Daoy (cell line): ENCODE results near the gene FAM136A. TPM values are rescaled to one million over a fixed set of nuclear protein-coding genes. Genes with fewer than 3 reads are reported as not detected.
"Not testable (repeated sequence)": the region's sequence is repeated elsewhere in the genome, so short reads cannot be mapped to it uniquely, and the experiment has no call there.

Source experiments
- DNase-seq: peaks from one replicate; pipeline ENCODE4 v3.0.0-alpha.2; 2015; ENCODE audit warnings: low read depth
- total RNA-seq: library from RNA; depleted of rRNA; stranded (reverse); fragments of >200 nt; shearing (Covaris generic); gene quantifications from 2 replicates; pipeline ENCODE4 v1.2.3, GENCODE V29; 2014; rRNA removed

The FAM136A gene
- total RNA-seq, 1 experiment from 2014 or later, result 68.2 TPM

DNA sequence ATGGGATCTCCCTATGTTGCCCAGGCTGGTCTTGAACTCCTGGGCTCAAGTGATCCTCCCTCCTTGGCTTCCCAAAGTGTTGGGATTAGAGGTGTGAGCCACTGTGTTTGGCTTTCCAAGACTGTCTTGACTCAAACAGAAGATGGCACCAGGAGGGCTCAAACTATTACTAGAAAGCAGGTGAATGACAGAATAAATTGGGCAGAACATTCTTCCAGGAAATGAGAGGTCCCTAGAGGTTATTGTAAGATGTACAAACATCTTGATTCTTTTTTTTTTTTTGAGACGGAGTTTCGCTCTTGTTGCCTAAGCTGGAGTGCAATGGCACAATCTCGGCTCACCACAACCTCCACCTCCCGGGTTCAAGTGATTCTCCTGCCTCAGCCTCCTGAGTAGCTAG lies 4.0 kb downstream of the FAM136A start:
- not testable (repeated sequence) for DNase-seq

DNA sequence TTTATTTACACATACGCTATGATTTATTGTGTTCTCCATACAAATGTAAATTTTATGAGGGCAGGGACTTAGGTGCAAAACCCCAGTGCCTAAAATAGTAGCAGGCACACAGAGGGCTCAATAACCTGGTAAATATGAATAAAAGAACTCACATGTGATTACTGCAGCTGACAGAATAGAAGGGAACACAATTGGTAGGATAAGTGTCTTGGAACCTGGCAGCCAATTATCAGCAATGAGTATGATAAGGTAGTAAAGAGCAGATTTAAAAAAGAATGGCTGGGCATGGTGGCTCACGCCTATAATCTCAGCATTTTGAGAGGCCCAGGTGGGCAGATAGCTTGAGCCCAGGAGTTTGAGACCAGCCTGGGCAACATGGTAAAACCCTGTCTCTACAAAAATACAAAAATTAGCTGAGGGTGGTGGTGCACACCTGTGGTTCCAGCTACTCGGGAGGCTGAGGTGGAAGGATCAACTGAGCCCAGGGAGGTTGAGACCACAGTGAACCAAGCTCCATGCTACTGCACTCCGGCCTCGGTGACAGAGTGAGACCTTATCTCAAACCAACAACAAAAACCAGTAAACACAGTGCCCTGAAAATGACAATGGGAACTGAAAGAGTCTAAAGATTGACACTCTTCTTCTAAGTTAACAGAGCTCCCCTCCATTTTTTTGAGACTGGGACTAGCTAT lies 18.2 kb downstream of the FAM136A start:
- no peak for DNase-seq

DNA sequence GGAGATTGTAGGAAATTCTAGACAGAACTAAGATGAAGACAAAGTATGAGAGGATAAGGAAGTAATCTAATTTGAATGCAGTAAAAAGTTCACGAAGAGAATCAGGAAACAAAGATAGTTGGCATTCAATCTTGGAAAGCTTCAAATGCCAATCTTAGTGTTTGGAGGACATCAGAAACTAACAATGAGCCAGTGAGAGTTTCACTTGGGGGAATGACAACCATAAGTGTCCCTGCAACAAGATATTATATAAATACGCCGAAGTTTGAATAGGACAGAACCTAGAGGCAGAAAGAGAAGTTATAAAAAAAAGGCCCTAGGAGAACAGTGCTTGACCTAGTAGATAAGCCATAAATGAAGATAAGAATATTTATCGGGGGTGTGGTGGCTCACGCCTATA lies 19.4 kb downstream of the FAM136A start:
- no peak for DNase-seq

DNA sequence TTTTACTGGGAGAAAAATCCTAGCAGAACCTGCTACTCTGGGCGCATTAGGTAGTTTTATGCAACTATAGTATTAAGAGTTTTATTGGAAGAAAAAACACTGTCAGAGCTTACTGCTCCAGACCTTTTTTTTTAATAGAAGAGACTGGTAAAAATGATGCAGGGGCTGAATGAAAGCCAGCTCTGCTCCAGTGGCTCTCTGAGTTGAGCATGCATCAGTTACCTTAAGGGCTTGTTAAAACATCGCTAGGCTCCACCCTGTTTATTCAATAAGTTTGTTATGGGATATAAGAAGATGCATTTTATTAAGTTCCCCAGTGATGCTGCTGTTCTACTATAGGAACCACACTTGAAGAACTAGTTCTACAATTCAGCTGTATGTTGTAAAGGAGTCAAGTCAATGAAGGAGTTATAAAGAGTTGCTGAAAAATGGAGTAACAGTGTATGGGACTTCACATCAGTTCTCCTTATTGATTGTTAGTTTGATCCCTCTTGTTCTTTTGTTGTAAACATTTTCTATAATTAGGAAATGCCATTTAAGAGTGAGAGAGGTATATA lies 21.5 kb downstream of the FAM136A start:
- DNase-seq, result no peak

DNA sequence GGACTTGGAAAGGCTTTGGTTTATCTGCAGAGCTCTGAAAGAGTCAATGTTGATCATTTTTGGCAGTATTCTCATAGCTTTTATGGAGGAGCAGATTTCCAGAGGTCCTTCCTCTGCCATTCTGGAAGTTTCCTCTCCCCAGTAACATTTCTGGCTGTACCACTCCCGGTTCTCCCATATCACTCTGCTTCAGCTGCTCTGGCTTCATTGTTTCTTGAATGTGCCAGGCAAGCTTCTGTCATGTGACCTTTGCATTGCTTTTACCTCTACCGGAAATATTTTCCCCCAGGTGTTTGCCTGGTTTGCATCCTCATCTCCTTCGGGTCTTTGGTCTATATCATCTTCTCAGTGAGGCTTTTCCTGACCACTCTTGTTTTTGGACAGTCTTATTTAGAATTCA lies 31.5 kb downstream of the FAM136A start:
- DNase-seq, result no peak

DNA sequence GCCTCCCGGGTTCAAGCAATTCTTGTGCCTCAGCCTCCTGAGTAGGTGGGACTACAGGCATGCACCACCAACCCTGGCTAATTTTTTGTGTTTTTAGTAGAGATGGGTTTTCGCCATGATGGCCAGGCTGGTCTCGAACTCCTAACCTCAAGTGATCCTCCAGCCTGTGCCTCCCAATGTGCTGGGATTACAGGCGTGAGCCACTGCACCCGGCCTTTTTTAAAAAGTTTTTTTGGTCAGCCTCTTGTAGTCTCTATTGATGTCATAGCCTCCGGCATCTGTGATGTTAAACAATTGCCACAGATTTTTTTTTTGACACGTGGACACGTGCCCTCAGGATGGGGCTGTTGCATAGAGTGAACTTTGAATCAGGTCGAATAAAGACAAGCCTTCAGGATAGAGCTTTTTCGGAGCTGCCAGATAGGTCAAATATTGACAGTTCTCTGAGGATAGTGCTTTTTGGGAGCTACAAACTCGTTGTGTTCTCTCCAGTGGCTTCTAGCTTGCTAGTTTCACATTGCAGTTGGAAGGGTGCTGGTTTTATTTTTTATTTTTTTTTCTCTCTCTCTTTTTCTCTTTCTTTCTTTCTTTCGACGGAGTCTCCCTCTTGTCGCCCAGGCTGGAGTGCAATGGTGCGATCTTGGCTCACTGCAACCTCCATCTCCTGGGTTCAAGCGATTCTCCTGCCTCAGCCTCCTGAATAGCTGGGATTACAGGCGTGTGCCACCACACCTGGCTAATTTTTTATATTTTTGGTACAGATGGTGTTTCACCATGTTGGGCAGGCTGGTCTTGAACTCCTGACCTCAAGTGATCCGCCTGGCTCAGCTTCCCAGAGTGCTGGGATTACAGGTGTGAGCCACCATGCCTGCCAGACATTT lies 32.2 kb downstream of the FAM136A start:
- not testable (repeated sequence) for DNase-seq

DNA sequence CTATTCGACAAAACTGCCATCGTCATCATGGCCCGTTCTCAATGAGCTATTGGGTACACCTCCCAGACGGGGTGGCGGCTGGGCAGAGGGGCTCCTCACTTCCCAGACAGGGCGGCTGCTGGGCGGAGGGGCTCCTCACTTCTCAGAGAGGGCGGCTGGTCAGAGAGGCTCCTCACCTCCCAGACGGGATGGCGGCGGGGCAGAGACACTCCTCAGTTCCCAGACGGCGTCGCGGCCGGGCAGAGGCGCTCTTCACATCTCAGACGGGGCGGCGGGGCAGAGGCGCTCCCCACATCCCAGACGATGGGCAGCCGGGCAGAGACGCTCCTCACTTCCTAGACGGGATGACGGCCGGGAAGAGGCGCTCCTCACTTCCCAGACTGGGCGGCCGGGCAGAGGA lies 34.9 kb downstream of the FAM136A start:
- not testable (repeated sequence) for DNase-seq

DNA sequence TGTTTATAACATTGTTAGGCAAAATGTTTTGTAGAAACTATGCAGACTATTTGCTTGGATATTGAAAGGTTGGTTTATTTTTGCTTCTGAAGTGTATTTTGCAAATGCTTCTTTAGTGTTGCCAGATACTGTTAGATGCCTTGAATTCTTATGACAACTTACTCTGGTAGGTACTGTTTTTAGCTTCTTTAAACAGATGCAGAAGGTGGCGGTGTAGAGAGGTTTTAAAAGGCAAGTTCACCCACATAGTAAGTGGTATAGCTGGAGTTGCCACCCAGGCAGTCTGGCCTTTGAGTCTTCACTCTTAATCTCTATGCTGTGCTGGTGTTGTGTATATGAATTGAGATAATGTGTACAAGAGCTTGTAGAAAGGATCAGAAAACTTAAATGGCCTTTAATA lies 40.4 kb downstream of the FAM136A start:
- DNase-seq, result no peak

DNA sequence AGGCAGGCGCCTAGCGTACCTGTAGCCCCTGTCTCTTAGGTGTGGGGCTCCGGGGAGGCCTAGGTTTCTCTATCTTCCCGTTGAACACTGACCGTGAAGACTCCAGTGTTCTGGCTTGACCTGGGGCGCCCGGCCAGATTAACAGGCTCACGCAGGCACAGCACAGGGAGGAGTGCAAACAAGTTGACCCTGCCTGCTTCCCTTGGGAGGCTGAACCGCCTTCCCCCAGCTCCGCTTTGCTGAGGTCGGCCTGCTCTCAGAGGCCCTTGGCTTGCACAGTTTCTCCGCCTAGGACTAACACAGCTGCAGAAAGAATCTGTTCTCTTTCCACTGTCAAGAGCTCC lies 43.4 kb downstream of the FAM136A start:
- DNase-seq, result peak; percentile 15

DNA sequence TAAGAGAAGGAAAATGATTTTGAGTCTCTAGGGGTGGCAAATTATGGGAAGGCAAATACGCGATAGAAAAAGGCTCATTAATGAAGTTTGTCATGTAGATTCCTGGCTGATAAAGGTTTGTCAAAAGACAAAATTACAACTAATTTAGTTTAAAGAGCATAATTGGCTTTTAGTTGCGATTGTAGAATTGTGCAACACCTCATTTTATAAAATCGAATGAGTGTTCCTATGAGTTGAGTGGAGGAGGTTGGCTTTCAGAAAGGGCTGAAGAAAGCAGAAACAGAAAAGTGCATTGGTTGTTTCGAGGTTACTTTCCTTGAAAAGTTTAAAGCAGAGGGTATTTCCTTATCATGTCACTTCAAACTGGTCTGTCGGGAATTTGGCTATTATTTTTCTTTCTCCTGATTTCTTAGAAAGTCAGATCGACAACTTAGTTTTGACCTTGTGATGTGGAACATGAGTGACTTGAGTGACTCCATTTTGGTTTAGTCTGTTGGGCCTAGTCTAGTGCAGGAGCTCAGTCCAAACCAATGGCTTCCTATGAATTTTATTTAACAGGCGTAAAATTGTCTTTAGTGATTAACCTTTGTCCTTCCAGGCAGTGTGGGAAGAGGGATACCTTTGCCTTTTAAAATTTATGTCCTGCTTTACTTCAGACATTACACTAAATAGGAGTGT lies 46.1 kb downstream of the FAM136A start:
- DNase-seq, result no peak

DNA sequence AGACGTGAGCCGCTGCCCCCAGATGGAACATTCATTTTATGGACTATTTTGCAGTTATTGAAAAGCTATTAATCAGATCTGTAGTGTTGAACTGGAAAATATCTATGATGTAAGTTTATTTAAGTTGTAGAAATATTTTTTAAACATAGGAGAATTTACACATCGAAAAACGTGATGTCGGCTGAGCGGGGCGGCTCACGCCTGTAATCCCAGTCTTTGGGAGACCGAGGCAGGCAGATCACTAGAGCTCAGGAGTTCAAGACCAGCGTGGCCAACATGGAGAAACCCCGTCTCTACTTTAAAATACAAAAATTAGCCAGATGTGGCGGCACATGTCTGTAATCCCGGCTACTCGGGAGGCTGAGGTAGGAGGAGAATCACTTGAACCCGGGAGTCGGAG lies 51.4 kb downstream of the FAM136A start:
- no peak for DNase-seq

DNA sequence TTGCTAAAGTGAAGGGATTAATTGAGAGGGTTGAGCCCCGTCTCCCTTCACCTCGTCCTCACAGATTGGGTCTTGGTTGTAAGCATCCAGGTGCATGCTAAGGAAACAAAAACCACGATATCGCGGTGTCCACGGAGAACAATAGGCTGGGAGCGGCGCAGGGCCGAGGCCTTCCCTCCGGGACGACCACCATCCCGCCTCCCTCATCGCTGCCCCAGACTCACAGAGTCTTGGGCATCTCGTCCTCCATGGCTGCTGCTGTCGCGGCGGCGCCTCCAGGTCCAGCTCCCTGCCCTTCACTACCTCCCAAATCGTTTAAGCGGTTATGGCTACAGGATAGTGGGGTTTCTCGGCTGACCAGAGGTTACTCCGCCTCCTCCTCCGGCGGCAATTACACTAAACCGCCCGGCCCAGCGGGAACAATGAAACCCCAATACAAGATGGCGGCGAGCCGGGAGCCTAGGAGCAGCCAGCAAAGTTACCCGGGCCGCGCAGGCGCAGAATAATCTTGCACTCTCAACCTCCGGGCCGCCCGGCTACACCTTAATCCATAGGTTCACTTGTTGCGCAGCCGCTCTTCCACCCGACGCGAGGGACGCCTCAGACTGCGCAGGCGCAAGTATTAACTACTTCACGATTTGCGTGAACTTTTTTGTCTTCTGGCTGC lies 53.6 kb downstream of the FAM136A start, which contains the start of gene TIA1:
TSS of gene TIA1 (minus strand) at position 448 of the 667 bp plus-strand sequence. CDS start at position 250, 198 bp downstream.
- peak; percentile 98 for DNase-seq

DNA sequence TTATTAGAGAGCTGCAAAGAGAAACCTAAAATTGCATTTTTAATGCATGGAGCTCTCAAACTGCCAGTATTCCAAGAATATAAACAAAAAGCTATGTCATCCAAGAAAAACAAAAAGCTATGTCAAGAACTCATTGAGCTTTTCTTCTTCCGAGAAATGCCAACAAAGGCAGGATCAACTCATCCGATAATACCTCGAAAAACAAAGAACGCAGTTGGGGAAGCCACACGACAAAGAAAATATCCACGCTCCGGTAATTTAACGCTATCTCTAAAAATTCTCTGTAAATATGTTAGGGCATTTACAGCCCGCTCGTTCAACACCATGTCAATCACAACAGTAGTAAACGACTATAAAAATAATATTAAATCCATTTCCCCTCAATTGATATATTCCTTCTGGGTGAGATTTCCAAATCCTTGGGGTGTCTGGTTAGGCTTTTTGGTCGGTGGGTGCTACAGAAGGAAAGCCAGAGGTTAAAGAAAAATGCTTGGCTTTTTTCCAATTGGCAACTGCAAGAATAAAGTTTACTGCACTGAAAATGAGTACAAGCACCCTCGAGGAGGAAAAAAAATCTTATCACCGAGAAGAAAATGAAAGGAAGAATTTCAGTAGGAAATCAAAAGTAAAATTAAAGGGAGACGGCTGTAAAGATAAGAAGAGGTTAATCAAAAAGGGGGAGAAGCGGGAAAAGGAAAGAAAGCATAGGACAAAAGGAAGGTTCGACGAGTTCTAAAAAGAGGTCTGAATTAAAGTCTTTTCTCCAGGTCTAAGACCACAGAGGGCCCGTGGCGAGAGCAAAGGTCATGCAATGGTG lies 54.3 kb downstream of the FAM136A start:
- DNase-seq, result no peak

Other genes with a start within 250 kb of the FAM136A start
- gene PCBP1, start 214.6 kb downstream of the FAM136A start, total RNA-seq, result 20.2 and 22.1 TPM in 2 replicates
- 13.2 and 15.0 TPM in 2 replicates for gene C2orf42, start 111.0 kb downstream of the FAM136A start, total RNA-seq
- 67.4 and 83.1 TPM in 2 replicates for gene TIA1, start 53.4 kb downstream of the FAM136A start, total RNA-seq
- gene PCYOX1, start 43.9 kb downstream of the FAM136A start, total RNA-seq, result 10.7 and 14.3 TPM in 2 replicates
- 646 and 667 TPM in 2 replicates for gene SNRPG, start 8.3 kb downstream of the FAM136A start, total RNA-seq